GM12892 (cell line): ENCODE results near the gene RPTOR.

Source experiments
- POLR2A ChIP-seq: IDR thresholded peaks from 2 replicates; pipeline ENCODE4 v1.6.1; 2011; ENCODE audit warnings: low read depth, low read length, control low read depth
- POLR2AphosphoS5 ChIP-seq: IDR thresholded peaks from 2 replicates; pipeline ENCODE4 v1.6.1; 2011; ENCODE audit warnings: low read depth, low read length, control low read depth
- TAF1 ChIP-seq: IDR thresholded peaks from 2 replicates; pipeline ENCODE4 v1.6.1; 2011; ENCODE audit warnings: low read depth, mild to moderate bottlenecking, control low read depth, low read length, borderline replicate concordance

- TF ChIP-seq POLR2AphosphoS5 (no peak), POLR2A (no peak), TAF1 (no peak)
Observed at GRCh38 chr17:80793421-80793820, 248.8 kb downstream of the RPTOR start.
